Measurements from ENCODE around the gene FMN2.
"Not testable (repeated sequence)": the region's sequence is repeated elsewhere in the genome, so short reads cannot be mapped to it uniquely, and the experiment has no call there.

The FMN2 gene

GRCh38 chr1:240322943-240323342 is 231.3 kb downstream of the FMN2 start:
- no peak for DNase-seq

- DNase-seq, result not testable (repeated sequence)
These were observed 236.7 kb downstream of the FMN2 start for GRCh38 chr1:240328382-240328781.

GRCh38 chr1:240329443-240329842 is 237.8 kb downstream of the FMN2 start:
- no peak for DNase-seq

- DNase-seq, result no peak
These were observed 241.0 kb downstream of the FMN2 start for GRCh38 chr1:240332672-240333071.

GRCh38 chr1:240337781-240338180 is 246.1 kb downstream of the FMN2 start:
- no peak for DNase-seq

GRCh38 chr1:240338837-240339236 is 247.2 kb downstream of the FMN2 start:
- no peak for DNase-seq

GRCh38 chr1:240341365-240342250 is 249.9 kb downstream of the FMN2 start:
- DNase-seq, result no peak

- no peak for DNase-seq
These were observed 250.6 kb downstream of the FMN2 start for GRCh38 chr1:240342251-240342625.

GRCh38 chr1:240343045-240343444 is 251.4 kb downstream of the FMN2 start:
- no peak for DNase-seq

GRCh38 chr1:240343966-240344365 is 252.3 kb downstream of the FMN2 start:
- DNase-seq, result no peak

- DNase-seq, result no peak
These were observed 253.2 kb downstream of the FMN2 start for GRCh38 chr1:240344918-240345317.

- no peak for DNase-seq
These were observed 258.0 kb downstream of the FMN2 start for GRCh38 chr1:240349695-240350094.

- no peak for DNase-seq
These were observed 259.2 kb downstream of the FMN2 start for GRCh38 chr1:240350910-240351331.

GRCh38 chr1:240351690-240352089 is 260.0 kb downstream of the FMN2 start:
- DNase-seq, result no peak

- DNase-seq, result no peak
These were observed 261.1 kb downstream of the FMN2 start for GRCh38 chr1:240352769-240353168.

GRCh38 chr1:240356568-240356967 is 264.9 kb downstream of the FMN2 start:
- no peak for DNase-seq

GRCh38 chr1:240362046-240362445 is 270.4 kb downstream of the FMN2 start:
- no peak for DNase-seq

GRCh38 chr1:240362826-240363225 is 271.1 kb downstream of the FMN2 start:
- DNase-seq, result no peak

- no peak for DNase-seq
These were observed 271.6 kb downstream of the FMN2 start for GRCh38 chr1:240363315-240363714.

GRCh38 chr1:240363914-240364313 is 272.2 kb downstream of the FMN2 start:
- DNase-seq, result no peak

- DNase-seq, result no peak
These were observed 275.0 kb downstream of the FMN2 start for GRCh38 chr1:240366636-240367035.

GRCh38 chr1:240385551-240385950 is 293.9 kb downstream of the FMN2 start:
- DNase-seq, result no peak

GRCh38 chr1:240385985-240386978 is 294.6 kb downstream of the FMN2 start:
- DNase-seq, result no peak

- no peak for DNase-seq
These were observed 295.4 kb downstream of the FMN2 start for GRCh38 chr1:240387051-240387450.
